ENCODE measurements around the gene TNIK. TPM values are rescaled to one million over a fixed set of nuclear protein-coding genes. Genes with fewer than 3 reads are reported as not detected.

TNIK gene
- total and polyA plus RNA-seq, 2 of the 13 experiments (the other 11 are each of a cell fraction or from before 2014, with no cell fraction given), result 0.15 to 0.22 TPM

GRCh38 chr3:171175741-171176234 lies 284.4 kb downstream of the TNIK start (continued):
- TF ChIP-seq GATA4 (IDR thresholded peaks at IDR 0.05; ENCODE audit: borderline replicate concordance, low read depth), result no peak
- TF ChIP-seq ZNF713 (CRISPR knock-in tag; IDR thresholded peaks at IDR 0.05), result no peak

- Histone ChIP-seq H2AFZ (ENCODE audit: low read length) (no peak overlapping the region), H3K79me2 (ENCODE audit: insufficient read depth, low read length) (no peaks in the 10 kb centered on the region), H3K9me3 (ENCODE audit: low read length) (no peaks in the 10 kb centered on the region), H3K4me1 (ENCODE audit: insufficient read depth, low read length) (peaks cover 32% of the 10 kb centered on the region), H3K4me3 (replicated peaks in 1 of 3; ENCODE audit: insufficient read depth in 1 of 3, low read depth in 2 of 3, low read length in 3 of 3) (no peak overlapping the region), H3K4me2 (ENCODE audit: low read depth, low read length) (no peak overlapping the region), H3K9ac (ENCODE audit: insufficient read depth, low read depth, low read length) (no peak overlapping the region), H3K27me3 (ENCODE audit: control insufficient read depth in 1 of 2, insufficient read depth in 2 of 2, low read length in 2 of 2) (no peaks in the 10 kb centered on the region), H4K20me1 (ENCODE audit: insufficient read depth, low read length) (no peaks in the 10 kb centered on the region), H3K27ac (ENCODE audit: extremely low read length, insufficient read depth, low read length) (no peak overlapping the region), H3K36me3 (replicated peaks in 1 of 2; ENCODE audit: control insufficient read depth in 1 of 2, insufficient read depth in 2 of 2, low read length in 2 of 2) (no peaks in the 10 kb centered on the region)
- no TSS peak for BruUV-seq (replicated peaks)
- peak; percentile 58; the same call in 1 of the 2 replicates for TF ChIP-seq RFXAP (CRISPR knock-in tag; IDR thresholded peaks at IDR 0.05; ENCODE audit: borderline replicate concordance)
- TF ChIP-seq TERF1 (CRISPR knock-in tag; IDR thresholded peaks at IDR 0.05), result no peak
- TF ChIP-seq NFYB (CRISPR knock-in tag; IDR thresholded peaks at IDR 0.05), result 0 out of 2 replicates have a peak, but pooled peaks have one; percentile 17
- peak; percentile 82 for TF ChIP-seq RFX5 (IDR thresholded peaks at IDR 0.05; ENCODE audit: low read depth, low read length)
- TF ChIP-seq BRCA1 (CRISPR knock-in tag; IDR thresholded peaks at IDR 0.05), result no peak
- TF ChIP-seq CCAR2 (optimal IDR thresholded peaks at IDR 0.05; ENCODE audit: low read depth, low read length), result no peak
- DNase-seq (ENCODE audit: low spot score), result no peak
- intact Hi-C loops (cut with micrococcal nuclease; ENCODE audit: unreplicated experiment), result no loop called here
- ChIA-PET POLR2A (no interaction called here), CTCF (ENCODE audit: low intra/inter-chr PET ratio, low total read pairs) (no interaction called here)
- no peak for FAIRE-seq
- WGBS (ENCODE audit: low lambda C conversion rate), result 88% methylated on average over 6 of the region's 6 CpGs
- ATAC-seq, result no peak
- in situ Hi-C loops (cut with HindIII; ENCODE audit: extremely low pct_ligation_motif_present, low pct_unique_long_range_greater_than_20kb), result no loop called here
Measured at GRCh38 chr3:171173736-171174135, 286.5 kb downstream of the TNIK start.

Measured in HepG2 (cell line).